ENCODE measurements around the gene ERH. TPM values are rescaled to one million over a fixed set of nuclear protein-coding genes. Genes with fewer than 3 reads are reported as not detected.

ERH gene
- total and polyA plus RNA-seq, 5 donors = 112 to 141 (median 124) TPM

DNA sequence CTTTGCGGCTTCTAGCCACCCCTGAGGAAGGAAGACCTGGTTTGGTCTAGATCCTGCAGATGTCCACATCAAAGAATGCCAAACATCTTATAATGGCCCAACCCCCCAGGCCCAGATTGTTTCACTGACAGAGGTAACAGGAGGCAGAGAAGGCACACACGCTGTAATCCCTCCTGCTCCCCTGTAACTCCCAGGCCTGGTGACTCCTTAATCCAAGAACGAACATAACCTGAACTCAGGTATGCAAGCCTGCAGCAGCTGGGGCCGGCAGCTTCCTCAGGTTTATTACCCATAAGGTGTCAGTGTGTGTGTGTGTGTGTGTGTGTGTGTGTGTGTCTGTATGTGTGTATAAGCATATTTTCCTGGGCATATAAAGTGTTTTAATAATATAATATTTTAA is 52.7 kb downstream of the ERH start:
- Histone ChIP-seq H3K4me3 (ENCODE audit: low read length) (no peak overlapping the region), H3K27me3 (ENCODE audit: control insufficient read depth, insufficient read depth) (no peaks in the 10 kb centered on the region), H3K4me1 (ENCODE audit: control insufficient read depth, insufficient read depth, low read length) (no peaks in the 10 kb centered on the region), H3K9me3 (ENCODE audit: control insufficient read depth, low read length) (no peaks in the 10 kb centered on the region), H3K27ac (ENCODE audit: low read length) (no peak overlapping the region)
- intact Hi-C loops (cut with DNase I) = loop anchor here in 2 of 4 donors (5.0 to 10.0 kb wide), 3 partner anchors 88 to 103 kb away; no protein-coding TSS in a partner anchor
- 59% methylated on average over 4 of the region's 4 CpGs for WGBS
- DNase-seq (no peak), ATAC-seq (no peak)

DNA sequence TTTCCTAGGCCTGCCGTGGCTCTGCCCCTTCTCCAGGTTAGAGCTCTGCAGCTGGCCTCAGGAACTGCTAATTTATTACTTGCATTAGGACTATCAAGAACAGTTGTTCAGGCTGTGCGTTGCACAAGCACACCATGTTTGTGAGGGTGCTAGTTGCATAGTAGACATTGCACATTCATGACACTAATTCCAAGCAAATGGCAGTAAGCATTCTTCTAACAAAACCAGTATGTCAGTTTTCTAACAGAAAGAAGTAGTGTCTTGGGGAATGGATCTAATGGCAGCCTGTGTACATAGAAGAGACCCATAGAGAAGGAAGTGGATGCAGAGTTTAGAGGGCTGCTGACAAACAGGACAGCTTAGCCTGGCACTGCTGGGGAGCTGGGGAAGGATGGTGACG is 53.9 kb downstream of the ERH start:
- no peak for ATAC-seq
- intact Hi-C loops (cut with DNase I) = loop anchor here in 1 of 4 donors (10.0 kb wide), 1 partner anchor 99 kb away; no protein-coding TSS in a partner anchor

DNA sequence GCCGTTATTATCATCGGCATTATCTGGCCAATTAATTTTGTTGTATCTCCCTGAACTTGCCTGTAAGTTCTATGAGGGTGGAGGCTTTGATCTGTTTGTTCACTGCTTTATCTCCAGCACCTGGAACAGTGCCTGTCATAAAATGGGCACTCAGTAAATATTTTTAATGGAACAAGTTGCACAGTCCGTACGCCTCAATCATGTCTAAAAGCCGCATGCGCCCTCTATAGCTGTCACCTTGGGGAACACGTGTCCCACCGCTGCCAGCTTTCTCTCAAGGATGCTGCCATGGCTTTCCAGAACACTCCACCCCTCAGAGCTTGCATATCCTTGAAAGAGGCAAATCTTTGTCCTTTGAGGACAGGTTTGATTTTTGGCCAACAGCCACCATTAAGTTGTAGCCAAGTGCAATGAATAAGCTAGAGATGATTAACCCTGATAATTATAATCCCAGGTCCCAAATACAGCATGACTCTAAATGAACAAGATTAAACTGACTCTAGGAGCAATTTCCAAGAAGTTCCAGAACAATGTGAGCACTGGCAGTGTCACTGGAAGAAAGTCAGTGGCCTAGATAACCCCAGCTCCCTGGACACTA is 55.1 kb downstream of the ERH start:
- peak in 1 of 2 donors; percentile 38 for ATAC-seq
- 63% methylated on average over 8 of the region's 8 CpGs for WGBS
- H3K9me3 ChIP-seq (ENCODE audit: control insufficient read depth, low read length) = no peaks in the 10 kb centered on the region
- DNase-seq = no peak
- intact Hi-C loops (cut with DNase I) = loop anchor here in 1 of 4 donors (10.0 kb wide), 1 partner anchor 98 kb away; no protein-coding TSS in a partner anchor
- H3K4me1 ChIP-seq (ENCODE audit: control insufficient read depth, insufficient read depth, low read length) = no peaks in the 10 kb centered on the region
- no peaks in the 10 kb centered on the region for H3K27me3 ChIP-seq (ENCODE audit: control insufficient read depth, insufficient read depth)
- H3K27ac ChIP-seq (ENCODE audit: low read length) = no peak overlapping the region
- H3K4me3 ChIP-seq (ENCODE audit: low read length) = no peak overlapping the region

More for the DNA sequence above, 53.9 kb downstream of the ERH start:
- WGBS = 88% methylated on average over 3 of the region's 3 CpGs
- no peak overlapping the region for H3K4me3 ChIP-seq (ENCODE audit: low read length)
- DNase-seq = no peak
- H3K27me3 ChIP-seq (ENCODE audit: control insufficient read depth, insufficient read depth) = no peaks in the 10 kb centered on the region
- H3K27ac ChIP-seq (ENCODE audit: low read length) = no peak overlapping the region
- no peaks in the 10 kb centered on the region for H3K9me3 ChIP-seq (ENCODE audit: control insufficient read depth, low read length)
- H3K4me1 ChIP-seq (ENCODE audit: control insufficient read depth, insufficient read depth, low read length) = no peaks in the 10 kb centered on the region

DNA sequence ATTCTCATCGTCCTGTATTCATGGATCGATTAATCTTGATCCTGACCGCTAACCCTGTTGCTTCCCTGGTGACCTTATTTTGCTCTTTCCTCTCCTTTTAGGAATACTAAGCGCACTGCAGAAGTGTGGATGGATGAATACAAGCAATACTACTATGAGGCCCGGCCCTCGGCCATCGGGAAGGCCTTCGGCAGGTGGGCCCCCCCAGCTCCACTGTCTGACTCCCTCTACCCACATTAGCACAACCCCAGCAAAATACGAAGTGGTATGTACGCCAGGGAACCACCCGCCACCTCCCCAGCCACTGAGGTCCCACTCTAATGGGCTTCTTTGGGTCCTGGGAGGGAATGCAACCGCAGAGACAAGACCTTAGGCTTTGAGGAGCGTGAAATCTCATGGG is 58.7 kb downstream of the ERH start:
- no peaks in the 10 kb centered on the region for H3K4me1 ChIP-seq (ENCODE audit: control insufficient read depth, insufficient read depth, low read length)
- no peak overlapping the region for H3K4me3 ChIP-seq (ENCODE audit: low read length)
- ATAC-seq (no peak), DNase-seq (no peak)
- intact Hi-C loops (cut with DNase I) = no loop called here
- no peak overlapping the region for H3K27ac ChIP-seq (ENCODE audit: low read length)
- 91% methylated on average over 13 of the region's 13 CpGs for WGBS
- H3K9me3 ChIP-seq (ENCODE audit: control insufficient read depth, low read length) = no peaks in the 10 kb centered on the region
- H3K27me3 ChIP-seq (ENCODE audit: control insufficient read depth, insufficient read depth) = no peaks in the 10 kb centered on the region

DNA sequence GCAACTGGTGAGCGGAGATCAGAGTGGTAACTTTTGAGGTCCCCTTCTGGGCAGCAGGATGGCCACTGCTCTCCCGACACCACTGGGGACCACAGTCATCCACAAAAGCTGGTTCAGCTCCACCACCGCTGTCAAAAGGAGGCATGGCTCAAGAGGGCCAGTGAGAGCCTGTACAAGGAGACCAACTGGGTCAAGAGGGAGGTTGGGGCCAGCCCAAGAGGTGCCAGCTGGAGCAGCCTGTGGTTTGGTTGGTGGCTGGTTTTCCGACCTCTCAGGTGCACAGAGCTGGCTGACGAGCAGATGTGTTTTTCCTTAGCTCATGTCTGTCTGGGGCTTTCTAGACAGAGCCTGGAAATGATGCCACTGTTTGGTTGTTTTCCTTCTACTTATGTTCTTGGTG is 60.1 kb downstream of the ERH start:
- Histone ChIP-seq H3K4me3 (ENCODE audit: low read length) (no peak overlapping the region), H3K4me1 (ENCODE audit: control insufficient read depth, insufficient read depth, low read length) (no peaks in the 10 kb centered on the region), H3K9me3 (ENCODE audit: control insufficient read depth, low read length) (no peaks in the 10 kb centered on the region), H3K27ac (ENCODE audit: low read length) (no peak overlapping the region), H3K27me3 (ENCODE audit: control insufficient read depth, insufficient read depth) (no peaks in the 10 kb centered on the region)
- no peak for DNase-seq
- ATAC-seq = no peak
- 93% methylated on average over 5 of the region's 5 CpGs for WGBS
- intact Hi-C loops (cut with DNase I) = no loop called here

DNA sequence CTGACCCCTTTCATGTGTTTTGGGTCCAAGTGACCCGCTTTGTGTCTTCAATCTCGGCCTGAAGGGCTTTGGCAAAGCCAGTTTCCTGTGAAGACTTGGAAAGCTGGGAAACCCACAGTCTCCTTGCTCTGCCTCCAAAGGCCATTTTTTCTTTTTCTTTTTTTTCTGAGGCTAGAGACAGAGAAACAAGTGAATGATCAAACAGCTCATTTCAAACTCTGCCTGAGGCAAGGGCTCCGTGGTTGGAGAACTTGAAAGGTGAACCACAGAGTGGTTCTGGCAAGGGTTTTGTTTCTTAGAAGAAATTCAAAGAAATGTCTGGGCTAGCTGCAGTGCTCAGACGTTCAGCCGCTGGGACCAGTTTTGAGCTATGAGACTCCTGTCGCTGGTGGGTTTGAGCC is 62.7 kb downstream of the ERH start:
- DNase-seq (no peak), ATAC-seq (no peak)
- no peaks in the 10 kb centered on the region for H3K4me1 ChIP-seq (ENCODE audit: control insufficient read depth, insufficient read depth, low read length)
- WGBS = 66% methylated on average over 6 of the region's 6 CpGs
- no peak overlapping the region for H3K4me3 ChIP-seq (ENCODE audit: low read length)
- H3K9me3 ChIP-seq (ENCODE audit: control insufficient read depth, low read length) = no peaks in the 10 kb centered on the region
- intact Hi-C loops (cut with DNase I) = no loop called here
- H3K27ac ChIP-seq (ENCODE audit: low read length) = no peak overlapping the region
- no peaks in the 10 kb centered on the region for H3K27me3 ChIP-seq (ENCODE audit: control insufficient read depth, insufficient read depth)

DNA sequence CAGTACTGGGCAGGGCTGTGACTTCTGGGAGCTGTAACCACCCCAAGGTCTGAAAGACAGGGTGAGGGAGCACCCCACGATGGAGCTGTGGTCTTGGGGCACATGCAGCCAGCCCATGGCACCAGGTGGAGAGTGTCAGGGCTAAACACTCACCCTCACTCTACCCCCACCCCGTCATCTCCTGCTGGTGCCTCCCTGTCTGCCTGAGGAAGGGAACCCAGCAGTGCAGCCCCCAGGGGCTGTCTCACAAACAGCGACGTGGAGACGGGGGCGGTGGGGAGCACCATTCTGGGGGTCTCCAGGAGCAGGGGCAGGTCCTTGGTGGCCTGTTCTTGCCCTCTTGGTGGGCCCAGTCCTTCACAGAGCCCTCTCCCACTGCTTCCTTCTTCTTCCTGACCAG is 63.5 kb downstream of the ERH start:
- H3K27me3 ChIP-seq (ENCODE audit: control insufficient read depth, insufficient read depth) = no peaks in the 10 kb centered on the region
- ATAC-seq (no peak), DNase-seq (no peak)
- intact Hi-C loops (cut with DNase I) = no loop called here
- no peaks in the 10 kb centered on the region for H3K4me1 ChIP-seq (ENCODE audit: control insufficient read depth, insufficient read depth, low read length)
- WGBS = 83% methylated on average over 6 of the region's 6 CpGs
- no peak overlapping the region for H3K27ac ChIP-seq (ENCODE audit: low read length)
- no peak overlapping the region for H3K4me3 ChIP-seq (ENCODE audit: low read length)
- H3K9me3 ChIP-seq (ENCODE audit: control insufficient read depth, low read length) = no peaks in the 10 kb centered on the region

DNA sequence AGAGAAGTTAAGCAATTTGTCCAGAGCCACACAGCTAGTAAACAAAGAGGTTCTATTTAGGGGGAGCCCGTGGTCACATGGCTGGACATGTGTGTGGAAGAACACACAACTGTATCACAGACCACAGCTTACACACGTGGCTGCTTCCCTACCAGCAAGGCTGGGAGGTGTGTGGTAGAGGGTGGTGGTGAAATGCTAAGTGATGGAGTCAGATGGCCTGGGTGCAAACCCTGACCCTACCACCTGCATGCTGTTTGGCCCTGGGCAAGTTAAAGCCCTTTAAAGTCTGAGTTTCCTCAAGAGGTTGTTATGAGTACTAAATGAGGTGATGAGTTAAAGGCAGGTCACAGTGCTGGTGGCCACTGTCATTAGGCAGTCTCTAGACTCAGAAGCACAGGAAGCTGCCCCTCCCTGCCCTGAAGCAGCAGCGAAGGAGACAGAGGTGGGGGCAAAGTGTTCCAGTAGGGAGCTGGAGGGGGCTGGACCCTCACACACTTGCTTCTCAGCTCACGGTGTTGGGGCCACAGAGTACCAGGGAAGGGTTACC is 64.2 kb downstream of the ERH start:
- Histone ChIP-seq H3K27ac (ENCODE audit: low read length) (no peak overlapping the region), H3K27me3 (ENCODE audit: control insufficient read depth, insufficient read depth) (no peaks in the 10 kb centered on the region), H3K9me3 (ENCODE audit: control insufficient read depth, low read length) (no peaks in the 10 kb centered on the region), H3K4me1 (ENCODE audit: control insufficient read depth, insufficient read depth, low read length) (no peaks in the 10 kb centered on the region), H3K4me3 (ENCODE audit: low read length) (no peak overlapping the region)
- WGBS = 64% methylated on average over 4 of the region's 4 CpGs
- DNase-seq (no peak), ATAC-seq (no peak)
- intact Hi-C loops (cut with DNase I) = no loop called here

DNA sequence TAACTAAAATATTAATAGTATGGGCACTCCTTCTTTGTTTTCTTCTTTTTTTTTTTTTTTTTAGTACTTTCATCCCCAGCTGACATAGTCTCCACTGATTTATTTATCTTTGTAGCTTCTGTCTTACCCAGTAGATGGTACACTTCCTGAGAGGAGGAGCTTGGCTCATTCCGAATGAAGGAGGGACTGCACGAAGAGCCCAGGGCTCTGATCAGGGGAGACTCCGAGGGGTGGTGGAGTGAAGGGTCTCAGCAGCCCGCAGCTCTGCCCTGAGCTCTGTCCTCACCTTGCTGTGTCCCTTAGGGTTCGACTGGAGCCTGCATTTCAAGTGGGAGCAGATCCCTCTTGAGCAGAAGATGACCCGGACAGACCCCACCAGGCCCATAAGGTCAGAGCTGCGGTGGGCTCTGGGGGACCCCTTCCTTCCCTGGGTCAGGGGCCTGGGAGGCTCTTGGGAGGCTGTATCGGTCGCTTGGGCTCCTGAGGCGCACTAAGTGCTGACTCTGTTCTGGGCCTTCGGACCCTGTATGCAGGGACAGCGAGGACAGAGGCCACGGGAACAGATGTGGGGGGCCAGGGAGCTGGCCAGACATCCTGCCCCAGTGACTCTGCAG is 65.2 kb downstream of the ERH start:
- Histone ChIP-seq H3K4me1 (ENCODE audit: control insufficient read depth, insufficient read depth, low read length) (no peaks in the 10 kb centered on the region), H3K9me3 (ENCODE audit: control insufficient read depth, low read length) (no peaks in the 10 kb centered on the region), H3K27me3 (ENCODE audit: control insufficient read depth, insufficient read depth) (no peaks in the 10 kb centered on the region), H3K4me3 (ENCODE audit: low read length) (no peak overlapping the region), H3K27ac (ENCODE audit: low read length) (no peak overlapping the region)
- ATAC-seq (no peak), DNase-seq (no peak)
- 82% methylated on average over 13 of the region's 13 CpGs for WGBS
- intact Hi-C loops (cut with DNase I) = no loop called here

DNA sequence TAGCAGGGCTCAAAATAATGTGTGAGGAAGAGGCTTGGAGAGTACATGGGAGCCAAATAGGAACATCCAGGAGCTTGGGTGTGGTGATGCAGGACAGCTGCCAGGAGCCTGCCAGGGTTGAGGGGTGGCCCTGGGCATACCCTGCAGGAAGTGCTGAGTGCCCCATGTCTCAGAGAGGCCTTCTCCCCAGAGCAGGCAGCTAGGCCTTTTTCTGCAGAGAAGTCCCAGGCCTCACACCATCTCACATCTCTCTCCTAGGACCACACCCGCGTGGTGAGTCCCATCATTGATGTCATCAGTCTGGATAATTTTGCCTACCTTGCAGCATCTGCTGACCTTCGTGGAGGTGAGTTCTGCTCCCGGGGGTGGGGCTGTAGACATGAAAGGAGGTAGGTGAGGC is 66.9 kb downstream of the ERH start:
- Histone ChIP-seq H3K9me3 (ENCODE audit: control insufficient read depth, low read length) (no peaks in the 10 kb centered on the region), H3K4me1 (ENCODE audit: control insufficient read depth, insufficient read depth, low read length) (no peaks in the 10 kb centered on the region), H3K4me3 (ENCODE audit: low read length) (no peak overlapping the region), H3K27me3 (ENCODE audit: control insufficient read depth, insufficient read depth) (no peaks in the 10 kb centered on the region), H3K27ac (ENCODE audit: low read length) (no peak overlapping the region)
- ATAC-seq = no peak
- intact Hi-C loops (cut with DNase I) = no loop called here
- WGBS = 91% methylated on average over 4 of the region's 4 CpGs
- no peak for DNase-seq
